B cell (primary cell): Measurements from ENCODE around the gene CYB5A. TPM values are rescaled to one million over a fixed set of nuclear protein-coding genes. Genes with fewer than 3 reads are reported as not detected.

ENCODE experiments used
- ATAC-seq: fragments of 200-7000 bp; cut with Tn5 transposase; one replicate; pipeline ENCODE4 v1.10.0; 2021; ENCODE audit warnings: low read depth, mild to moderate bottlenecking, moderate number of reproducible peaks, moderate library complexity
- CTCF ChIA-PET: fragments of 350-600 bp; sonication (Branson Sonifier 250); formaldehyde crosslinking; loops from one replicate; lab custom pipeline; 2021; ENCODE audit warnings: antibody characterized with exemption, inconsistent platforms; lab: Charles Lee
- POLR2A ChIA-PET: fragments of 350-600 bp; sonication (Branson Sonifier 250); formaldehyde crosslinking; loops from one replicate; lab custom pipeline; 2021; ENCODE audit warnings: antibody characterized with exemption; lab: Charles Lee
- DNase-seq: peaks from one replicate; pipeline ENCODE4 v3.0.0; 2013
- H2AFZ ChIP-seq: 2 replicates; pipeline ENCODE4 v1.6.1; 2012; ENCODE audit warnings: mild to moderate bottlenecking, low read depth, low read length; ENCODE audit not compliant: insufficient read depth, poor library complexity, severe bottlenecking
- H3K27ac ChIP-seq, 2 donors: 1 replicate in 1 of 2; 2 replicates in 1 of 2; pipeline ENCODE4 v1.5.1; 2012 to 2013; ENCODE audit warnings: low read length in 2 of 2, mild to moderate bottlenecking in 2 of 2, moderate library complexity in 1 of 2
- H3K27me3 ChIP-seq, 4 experiments: fragments of 200-600 bp in 1 of 4; sonication (generic) in 1 of 4; replicated peaks in 1 of 4; 1 replicate in 2 of 4; 2 replicates in 2 of 4; pipeline versions ENCODE4 v1.6.1 to v1.7.0; 2013 to 2016; ENCODE audit warnings: low read length in 3 of 4, mild to moderate bottlenecking in 2 of 4, mixed read lengths in 1 of 4, moderate library complexity in 1 of 4; ENCODE audit not compliant: insufficient read depth in 4 of 4, control insufficient read depth in 3 of 4; ENCODE audit errors: control extremely low read depth in 1 of 4
- H3K36me3 ChIP-seq, 2 experiments: replicated peaks in 1 of 2; 1 replicate in 1 of 2; 2 replicates in 1 of 2; pipeline versions ENCODE4 v1.6.1 to v1.7.1; 2013; ENCODE audit warnings: low read length in 1 of 2; ENCODE audit not compliant: insufficient read depth in 2 of 2, control insufficient read depth in 1 of 2; ENCODE audit errors: control extremely low read depth in 1 of 2, extremely low read depth in 1 of 2
- H3K4me1 ChIP-seq, 2 donors: fragments of 200-600 bp in 1 of 2; sonication (generic) in 1 of 2; 1 replicate in 1 of 2; 2 replicates in 1 of 2; pipeline versions ENCODE4 v1.5.1 to v1.6.1; 2013 to 2017; ENCODE audit warnings: low read length in 2 of 2; ENCODE audit not compliant: control insufficient read depth in 2 of 2, insufficient read depth in 2 of 2
- H3K4me2 ChIP-seq: replicated peaks from 2 replicates; pipeline ENCODE3; 2012; ENCODE audit warnings: mild to moderate bottlenecking, low read depth, low read length; ENCODE audit not compliant: poor library complexity, severe bottlenecking
- H3K4me3 ChIP-seq, 5 experiments: fragments of 200-600 bp in 1 of 5; sonication (generic) in 1 of 5; 1 replicate in 3 of 5; 2 replicates in 2 of 5; pipeline versions ENCODE4 v1.5.1 to v1.7.0; 2011 to 2016; ENCODE audit warnings: low read length in 4 of 5, mild to moderate bottlenecking in 4 of 5, low read depth in 2 of 5, control low read depth in 1 of 5, moderate library complexity in 1 of 5; ENCODE audit not compliant: insufficient read depth in 1 of 5; ENCODE audit errors: control extremely low read depth in 1 of 5, extremely low read depth in 1 of 5
- H3K79me2 ChIP-seq: fragments of 200-600 bp; sonication (generic); one replicate; pipeline ENCODE4 v1.6.0; 2016; ENCODE audit warnings: low read length; ENCODE audit not compliant: control insufficient read depth, insufficient read depth
- H3K9ac ChIP-seq: fragments of 200-600 bp; sonication (generic); 2 replicates; pipeline ENCODE4 v1.6.1; 2017; ENCODE audit warnings: mild to moderate bottlenecking, low read length, moderate library complexity
- H3K9me3 ChIP-seq, 3 donors: one replicate each; pipeline versions ENCODE4 v1.6.1 to v1.7.1; 2013; ENCODE audit warnings: low read length in 2 of 3; ENCODE audit not compliant: control insufficient read depth in 2 of 3, insufficient read depth in 1 of 3; ENCODE audit errors: control extremely low read depth in 1 of 3
- H4K20me1 ChIP-seq: 2 replicates; pipeline ENCODE4 v1.6.0; 2012; ENCODE audit warnings: mild to moderate bottlenecking, low read length; ENCODE audit not compliant: insufficient read depth, control insufficient read depth, poor library complexity, severe bottlenecking
- H3K27ac Mint-ChIP-seq: one replicate; pipeline ENCODE4 v1.8.0; 2021; ENCODE audit warnings: mixed read lengths
- H3K27me3 Mint-ChIP-seq: one replicate; pipeline ENCODE4 v1.8.0; 2021; ENCODE audit warnings: mixed read lengths
- H3K4me1 Mint-ChIP-seq: one replicate; pipeline ENCODE4 v1.8.0; 2021; ENCODE audit warnings: mixed read lengths
- H3K4me3 Mint-ChIP-seq: one replicate; pipeline ENCODE4 v1.8.0; 2021; ENCODE audit warnings: mixed read lengths
- H3K9me3 Mint-ChIP-seq: one replicate; pipeline ENCODE4 v1.8.0; 2022; ENCODE audit warnings: mixed read lengths; ENCODE audit not compliant: insufficient read depth
- CTCF ChIP-seq: fragments of 200-600 bp; IDR thresholded peaks from one replicate; pipeline ENCODE4 v1.8.0; 2022; ENCODE audit warnings: antibody characterized with exemption, mild to moderate bottlenecking
- EZH2 ChIP-seq: IDR thresholded peaks from 2 replicates; pipeline ENCODE4 v1.6.1; 2012; ENCODE audit warnings: borderline replicate concordance, low read depth, mild to moderate bottlenecking, moderate library complexity, low read length; ENCODE audit not compliant: insufficient read depth, poor library complexity, severe bottlenecking
- WGBS: methylation state at CpG from one replicate; pipeline ENCODE4 v1.1.5; 2013; ENCODE audit warnings: missing lambda C conversion rate; ENCODE audit not compliant: insufficient coverage; 5-methylcytosine and 5-hydroxymethylcytosine counted together
- intact Hi-C: fragments of 100-400 bp; cut with micrococcal nuclease; formaldehyde crosslinking; loops from one replicate; pipeline ENCODE4 v1.10.0; 2022
- polyA plus RNA-seq: library from polyadenylated mRNA; depleted of rRNA; stranded (reverse); fragments of >200 nt; gene quantifications from 2 replicates; pipeline ENCODE4 v1.2.3, GENCODE V29; 2012
- total RNA-seq, 2 donors: library from RNA; stranded (reverse); fragments of 120-200 nt in 1 of 2; gene quantifications; 1 replicate in 1 of 2; 2 replicates in 1 of 2; pipeline versions ENCODE4 v1.2.3 to v1.2.4, GENCODE V29; 2013 to 2022

The CYB5A gene
- total and polyA plus RNA-seq, 2 donors (not counting 1 experiment from before 2014, with no cell fraction given): 46.9 to 217 TPM

DNA sequence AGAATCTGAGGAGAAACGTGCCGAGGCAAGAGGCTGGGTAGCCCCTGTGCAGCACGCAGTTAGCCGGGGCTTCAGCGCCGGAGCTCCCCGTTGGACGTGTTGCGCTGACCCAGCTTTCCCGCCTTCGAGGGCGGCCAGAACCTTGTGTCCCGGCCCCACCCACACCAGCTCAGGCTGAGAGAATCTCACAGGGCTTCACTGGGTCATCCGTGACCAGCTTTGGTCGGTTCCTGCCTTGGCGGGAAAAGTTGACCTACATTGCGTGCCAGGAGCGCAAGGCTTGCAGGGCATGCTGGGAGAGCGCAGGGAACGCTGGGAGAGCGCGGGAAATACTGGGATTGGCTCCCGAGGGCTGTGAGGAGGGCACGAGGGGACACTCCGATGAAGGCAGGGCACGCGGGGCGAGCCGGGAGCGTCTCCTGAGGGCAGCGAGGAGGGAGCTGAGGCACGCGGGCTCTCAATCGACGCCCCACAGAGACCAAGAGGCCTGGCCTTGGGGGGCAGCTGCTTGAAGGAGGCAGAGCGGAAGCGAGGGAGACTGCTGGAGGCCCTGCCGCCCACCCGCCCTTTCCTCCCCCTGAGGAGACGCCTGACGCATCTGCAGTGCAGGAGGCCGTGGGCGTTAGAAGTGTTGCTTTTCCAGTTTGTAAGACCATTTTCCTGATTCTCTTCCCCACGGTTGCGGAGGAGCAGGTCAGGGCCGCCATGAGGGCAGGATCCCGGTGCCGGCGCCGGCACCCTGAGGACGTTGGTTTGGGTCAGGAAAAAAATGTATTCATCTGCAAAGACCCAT lies 23.9 kb upstream of the CYB5A start, which contains the start of gene C18orf63:
C18orf63 (plus strand) TSS at position 376 of the 793 bp plus-strand sequence. CDS start 2,027 bp downstream, outside the sequence.
- ATAC-seq (no peak), DNase-seq (no peak)
- no peak within 1 kb of the TSS for H3K9ac ChIP-seq
- H3K4me2 ChIP-seq: no peak within 1 kb of the TSS
- H3K27me3 ChIP-seq: no peaks in the 10 kb centered on the region
- no peak within 1 kb of the TSS for H3K4me3 Mint-ChIP-seq
- no peaks in the 10 kb centered on the region for H3K4me1 ChIP-seq
- TF ChIP-seq EZH2: no peak
- TF ChIP-seq CTCF: no peak
- no peaks in the 10 kb centered on the region for H3K4me1 Mint-ChIP-seq
- 95% methylated on average over 49 of the region's 51 CpGs for WGBS
- POLR2A ChIA-PET: no interaction called here
- peaks cover 0 to 9% (median 6%) of the 10 kb centered on the region in 3 donors for H3K9me3 ChIP-seq
- intact Hi-C loops: no loop called here
- H4K20me1 ChIP-seq: no peaks in the 10 kb centered on the region
- no peak within 1 kb of the TSS for H3K27ac ChIP-seq
- peaks cover 3% of the 10 kb centered on the region for H3K27me3 Mint-ChIP-seq
- CTCF ChIA-PET: interaction anchor here (1.6 kb wide), 1 partner anchor 26 kb away, joined by 4 read pairs; no protein-coding TSS in a partner anchor
- no peak within 1 kb of the TSS for H2AFZ ChIP-seq
- no peaks in the 10 kb centered on the region for H3K9me3 Mint-ChIP-seq
- no peaks in the 10 kb centered on the region for H3K79me2 ChIP-seq
- no peaks in the 10 kb centered on the region for H3K36me3 ChIP-seq
- H3K27ac Mint-ChIP-seq: no peak within 1 kb of the TSS
- no peak within 1 kb of the TSS for H3K4me3 ChIP-seq
